Heart left ventricle (tissue), 13 donors: ENCODE measurements around the gene CST1.
"Not testable (repeated sequence)": the region's sequence is repeated elsewhere in the genome, so short reads cannot be mapped to it uniquely, and the experiment has no call there.

Source experiments
- CTCF ChIP-seq, 12 donors: fragments of 200-600 bp; sonication (generic) in 4 of 12; IDR thresholded peaks; one replicate each; pipeline versions ENCODE4 v1.5.0 to v1.8.0; 2018 to 2022; ENCODE audit warnings: antibody characterized with exemption in 12 of 12, mild to moderate bottlenecking in 5 of 12
- POLR2A ChIP-seq, 2 donors: fragments of 450-650 bp; IDR thresholded peaks; one replicate each; pipeline ENCODE4 v1.6.1; 2017; ENCODE audit warnings: antibody characterized with exemption in 2 of 2, mild to moderate bottlenecking in 2 of 2, moderate library complexity in 2 of 2
- donor health status: ischemic (EF 13 %, LVEDD 7.1; RV severe dilation, severe dysfunction).
- donor health status: DM: no; HTN: yes; CAD: no.
- donor health status: DM: no; HTN: no; CAD: no.
- donor health status: ischemic (EF 25% LVEDD 6.9; RV normal size, moderate dysfunction).
- donor health status: ischemic (EF 25% LVEDD 5.7; RV mildly dilated, moderate dysfunction).
- donor health status: ischemic (EF 35%, LVEDD 5.7; RV mildly dilated, moderate dysfunction).
- donor health status: nonischemic (EF 11% LVEDD 7.7; RV severe dilation, severe dysfunction).
- donor health status: DM: yes; HTN: yes; CAD: no.
- donor health status: PGD.
- donor health status: ischemic (EF 29% LVEDD 5.4; RV normal size, mild dysfunction).
- donor health status: nonischemic (EF 23%, LVEDD 6.1; RV moderate dilation, normal function).

GRCh38 chr20:23755131-23755611, 4.4 kb upstream of the CST1 start:
- not testable (repeated sequence) for TF ChIP-seq POLR2A, CTCF (IDR thresholded peaks at IDR 0.05)
